Posterior vena cava (tissue), 2 donors: ENCODE results near the gene TESK2. TPM values are rescaled to one million over a fixed set of nuclear protein-coding genes. Genes with fewer than 3 reads are reported as not detected.
"Not testable (repeated sequence)": the region's sequence is repeated elsewhere in the genome, so short reads cannot be mapped to it uniquely, and the experiment has no call there.

Experiments
- DNase-seq: peaks from one replicate; pipeline ENCODE4 v3.0.0-alpha.2; 2020; ENCODE audit warnings: low spot score
- intact Hi-C, 2 donors: fragments of 100-400 bp; cut with DNase I; formaldehyde crosslinking; loops; one replicate each; pipeline versions ENCODE4 v1.14.1 to v1.14.2; 2022 to 2023
- total RNA-seq, 2 donors: library from RNA; stranded (reverse); fragmentation: NEBNext Ultra II Directional; extraction: Animal tissue kit (Norgen Biotek cat#: 25700); gene quantifications; one replicate each; pipeline ENCODE4 v1.2.1, GENCODE V29; 2021
- donor health status: DM: yes; HTN: yes; CAD: no.
- donor health status: DM: yes; HTN: yes; CAD: no.

The TESK2 gene
- total RNA-seq, 2 donors from 2014 or later = 2.8 to 3.0 TPM

- no peak for DNase-seq
- intact Hi-C loops = no loop called here
Measured at GRCh38 chr1:45395582-45395981, 95.4 kb downstream of the TESK2 start.

DNA sequence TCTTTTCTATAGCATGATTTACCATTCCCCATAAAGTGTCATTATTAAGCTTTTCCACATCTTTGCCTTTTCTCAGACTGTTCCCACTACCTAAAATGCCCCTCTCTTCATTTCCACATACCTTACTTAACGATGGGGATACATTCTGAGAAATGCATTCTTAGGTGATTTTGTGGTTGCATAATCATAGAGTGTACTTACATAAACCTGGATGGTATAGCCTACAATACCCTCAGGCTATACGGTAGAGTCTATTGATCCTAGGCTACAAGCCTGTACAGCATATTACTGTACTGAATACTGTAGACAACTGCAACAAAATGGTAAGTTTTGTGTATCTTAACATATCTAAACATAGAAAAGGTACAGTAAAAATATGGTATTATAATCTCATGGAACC lies 95.9 kb downstream of the TESK2 start:
- no peak for DNase-seq
- intact Hi-C loops = no loop called here

DNA sequence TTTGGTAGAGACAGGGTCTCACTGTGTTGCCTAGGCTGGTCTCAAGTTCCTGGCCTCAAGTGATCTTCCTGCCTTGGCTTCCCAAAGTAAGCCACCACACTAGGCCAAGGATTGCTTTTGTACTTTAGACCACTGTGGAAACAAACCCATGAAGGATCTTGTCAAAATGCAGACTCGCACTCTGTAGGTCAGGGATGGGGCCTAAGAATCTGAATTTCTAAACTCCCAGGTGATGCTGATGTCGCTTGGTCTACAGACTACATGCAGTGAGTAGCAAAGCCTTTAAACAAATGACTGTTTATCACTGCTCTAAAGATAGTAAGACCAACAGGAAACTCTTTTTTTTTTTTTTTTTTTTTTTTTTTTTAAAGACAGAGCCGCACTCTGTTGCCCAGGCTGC lies 96.6 kb downstream of the TESK2 start:
- DNase-seq = no peak
- intact Hi-C loops = no loop called here

- intact Hi-C loops = loop anchor here in 1 of 2 donors (2.0 kb wide), 1 partner anchor 19 kb away; no protein-coding TSS in a partner anchor
- DNase-seq = no peak
Measured at GRCh38 chr1:45393718-45394302, 97.2 kb downstream of the TESK2 start.

- DNase-seq = no peak
- intact Hi-C loops = no loop called here
Measured at GRCh38 chr1:45386219-45386618, 104.7 kb downstream of the TESK2 start.

DNA sequence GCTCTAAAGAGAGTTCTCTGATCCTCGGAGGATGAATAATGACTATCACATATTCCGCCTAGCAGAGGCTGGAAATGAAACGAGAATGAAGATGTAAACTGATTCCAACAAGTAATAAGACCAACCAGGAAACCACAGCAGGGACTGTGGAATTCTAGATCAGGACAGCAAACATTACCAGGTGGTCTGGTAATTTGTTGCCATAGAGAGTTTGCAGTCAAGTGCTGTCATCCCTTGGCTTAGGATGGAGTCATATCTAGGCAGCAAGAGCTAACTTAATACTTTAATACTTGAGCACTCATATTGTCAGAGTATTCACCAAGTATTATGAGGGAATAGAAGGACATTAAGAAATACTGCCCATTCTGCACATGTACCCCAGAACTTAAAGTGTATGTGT lies 105.7 kb downstream of the TESK2 start:
- intact Hi-C loops = no loop called here
- no peak for DNase-seq

GRCh38 chr1:45384213-45384612 lies 106.8 kb downstream of the TESK2 start:
- DNase-seq, intact Hi-C loops: not testable (repeated sequence)

DNA sequence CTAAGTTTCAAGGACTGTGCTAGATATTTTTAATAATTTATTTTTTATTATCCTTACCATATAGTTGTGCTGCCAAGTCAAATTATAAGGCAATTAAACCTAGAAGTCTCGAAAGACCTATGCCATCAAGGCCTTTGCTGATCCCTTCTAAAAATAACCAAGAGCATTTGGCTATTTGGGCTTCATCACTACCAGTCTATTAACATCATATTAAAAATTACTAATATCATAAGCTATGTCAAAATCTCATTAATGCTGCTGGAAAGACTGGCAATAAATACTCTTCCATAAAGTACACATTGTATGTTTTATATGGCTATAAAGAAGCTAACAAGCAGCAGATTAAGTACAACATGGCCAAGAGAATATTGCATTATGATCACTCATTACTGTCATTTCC lies 107.8 kb downstream of the TESK2 start:
- intact Hi-C loops = no loop called here
- no peak for DNase-seq

DNA sequence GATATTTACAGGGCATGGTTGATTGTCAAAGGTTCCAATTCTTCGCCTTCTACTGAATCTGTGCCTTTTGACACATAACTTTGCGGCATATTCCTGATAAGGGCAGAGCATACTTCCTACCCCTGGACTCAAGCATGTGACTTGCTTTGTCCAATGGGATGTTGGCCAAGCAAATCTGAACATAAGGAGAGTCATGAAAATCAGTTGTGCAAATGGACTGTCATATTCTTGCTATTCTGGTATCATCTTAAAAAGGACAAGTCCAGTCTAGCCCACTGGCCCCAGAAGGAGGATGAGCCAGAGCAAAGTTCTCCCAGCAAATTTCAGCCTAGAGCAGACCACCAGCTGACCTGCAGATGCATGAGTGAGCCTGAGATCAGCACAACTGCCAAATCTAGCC lies 109.7 kb downstream of the TESK2 start:
- intact Hi-C loops = no loop called here
- DNase-seq = no peak

DNA sequence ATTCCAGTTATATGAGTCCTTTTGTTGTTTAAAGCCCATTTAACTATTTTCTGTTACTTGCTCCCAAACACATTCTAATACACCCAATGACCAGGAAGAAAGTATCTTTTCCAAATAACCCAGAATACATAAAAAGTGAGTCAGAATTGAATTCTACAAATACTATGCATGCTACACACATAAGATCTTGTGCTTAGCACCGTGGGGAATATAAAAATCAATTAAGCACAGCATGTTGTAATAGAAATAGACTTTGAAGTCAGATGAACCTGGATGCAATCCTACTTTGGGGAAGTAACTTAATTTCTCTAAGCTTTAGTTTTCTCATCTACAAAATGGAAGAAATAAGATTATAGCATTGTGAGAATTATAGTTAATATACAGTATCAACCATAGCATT lies 110.2 kb downstream of the TESK2 start:
- no peak for DNase-seq
- intact Hi-C loops = no loop called here

- intact Hi-C loops = no loop called here
- DNase-seq = no peak
Measured at GRCh38 chr1:45380125-45380524, 110.8 kb downstream of the TESK2 start.

DNA sequence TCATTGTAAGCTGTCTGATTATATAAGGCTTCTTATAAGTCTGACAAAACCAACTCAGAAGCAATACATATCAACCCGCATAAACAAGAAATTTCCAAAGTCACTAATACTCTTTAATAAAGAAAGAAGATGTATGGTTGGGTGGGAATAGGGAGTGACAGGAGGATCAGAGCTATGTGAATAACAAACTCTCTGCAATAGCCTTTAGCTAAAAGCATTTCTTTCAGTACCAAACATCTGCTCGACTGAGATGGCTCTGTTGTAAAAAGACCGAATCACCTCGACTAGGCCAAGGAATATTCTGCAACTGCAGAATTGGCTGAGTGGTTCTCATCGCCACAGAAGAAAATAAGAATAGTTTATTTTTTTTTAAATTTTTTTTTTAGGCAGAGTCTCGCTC lies 111.4 kb downstream of the TESK2 start:
- intact Hi-C loops = no loop called here

GRCh38 chr1:45378184-45378583 lies 112.8 kb downstream of the TESK2 start:
- intact Hi-C loops = no loop called here
- DNase-seq = no peak

More for the DNA sequence above, 111.4 kb downstream of the TESK2 start:
- DNase-seq = no peak

DNA sequence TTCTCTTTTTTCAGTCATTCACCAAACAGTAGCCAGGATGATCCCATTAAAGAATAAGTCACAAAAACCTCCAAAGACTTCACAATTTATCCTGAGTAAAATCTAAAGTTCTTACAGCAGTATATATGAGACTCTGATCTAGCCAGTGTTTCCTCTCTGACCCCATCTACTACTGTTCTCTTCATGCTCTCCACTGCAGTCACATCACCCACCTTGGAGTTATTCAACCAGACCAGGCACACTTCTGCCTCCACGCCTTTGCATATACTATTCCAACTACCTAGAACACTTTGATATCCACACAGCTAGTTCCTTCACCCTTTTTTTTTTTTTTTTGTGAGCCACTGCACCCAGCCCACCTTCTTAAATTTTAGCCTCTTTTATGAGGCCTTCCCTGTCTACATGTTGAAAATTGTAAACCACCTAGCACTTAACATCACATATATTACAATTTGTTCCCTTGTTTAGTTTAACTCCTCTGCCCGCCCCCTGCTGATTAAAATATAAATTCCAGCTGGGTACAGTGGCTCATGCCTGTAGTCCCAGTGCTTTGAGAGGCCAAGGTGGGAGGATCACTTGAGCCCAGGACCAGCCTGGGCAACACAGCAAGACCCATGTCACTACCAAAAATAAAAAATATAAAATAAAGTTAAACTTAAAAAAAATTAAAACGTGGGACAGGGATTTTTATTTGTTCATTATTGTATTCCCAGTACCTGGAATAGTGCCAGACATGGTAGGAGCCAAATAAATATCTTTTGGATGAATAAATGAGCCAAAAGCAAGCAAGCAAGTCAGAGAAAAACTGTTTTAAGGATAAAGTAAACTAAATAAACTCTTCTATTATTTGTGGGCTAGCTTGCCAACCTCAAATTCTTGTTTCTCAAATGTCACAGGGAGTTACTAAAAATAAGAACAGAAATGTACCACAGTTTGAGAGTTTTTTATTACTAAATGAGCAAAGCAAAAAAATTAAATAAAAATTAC lies 115.6 kb downstream of the TESK2 start:
- no peak for DNase-seq
- intact Hi-C loops = no loop called here

GRCh38 chr1:45373573-45373972 lies 117.4 kb downstream of the TESK2 start:
- intact Hi-C loops = no loop called here

GRCh38 chr1:45370575-45370974 lies 120.4 kb downstream of the TESK2 start:
- DNase-seq = no peak
- intact Hi-C loops = no loop called here

More at GRCh38 chr1:45373573-45373972, 117.4 kb downstream of the TESK2 start:
- no peak for DNase-seq

- DNase-seq = no peak
- intact Hi-C loops = no loop called here
Measured at GRCh38 chr1:45365051-45365450, 125.9 kb downstream of the TESK2 start.

DNA sequence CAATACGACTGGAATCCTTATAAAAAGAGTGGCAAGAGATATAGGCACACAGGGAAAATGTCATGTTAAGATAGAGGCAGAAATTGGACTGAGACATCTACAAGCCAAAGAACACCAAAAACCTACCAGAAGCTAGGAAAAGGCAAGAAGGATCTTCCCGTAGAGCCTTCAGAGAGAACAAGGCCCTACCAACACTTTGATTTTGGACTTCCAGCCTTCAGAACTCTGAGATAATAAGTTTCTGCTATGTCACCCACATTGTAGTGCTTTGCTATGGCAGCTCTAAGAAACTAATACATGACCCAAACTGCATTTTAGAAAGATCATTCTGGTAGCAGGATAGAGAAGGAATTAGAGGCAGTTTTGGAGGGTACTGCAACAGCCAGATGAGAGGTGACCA lies 126.7 kb downstream of the TESK2 start:
- intact Hi-C loops = loop anchor here (5.0 kb wide), 2 partner anchors 128 to 203 kb away; partner anchors contain the start of gene TESK2 (in 1 of the 2)
- no peak for DNase-seq

GRCh38 chr1:45360981-45361380 lies 130.0 kb downstream of the TESK2 start:
- DNase-seq = not testable (repeated sequence)
- intact Hi-C loops = loop anchor here (2.0 to 5.0 kb wide), 3 partner anchors 130 to 206 kb away; partner anchors contain the start of gene TESK2 (in 2 of the 2)

- no peak for DNase-seq
Measured at GRCh38 chr1:45359882-45360513, 131.0 kb downstream of the TESK2 start.

More at GRCh38 chr1:45359882-45360513, 131.0 kb downstream of the TESK2 start:
- intact Hi-C loops = loop anchor here (2.0 to 5.0 kb wide), 3 partner anchors 131 to 207 kb away; partner anchors contain the start of gene TESK2 (in 2 of the 2)
